ENCODE data around the gene STXBP1.

The STXBP1 gene

DNA sequence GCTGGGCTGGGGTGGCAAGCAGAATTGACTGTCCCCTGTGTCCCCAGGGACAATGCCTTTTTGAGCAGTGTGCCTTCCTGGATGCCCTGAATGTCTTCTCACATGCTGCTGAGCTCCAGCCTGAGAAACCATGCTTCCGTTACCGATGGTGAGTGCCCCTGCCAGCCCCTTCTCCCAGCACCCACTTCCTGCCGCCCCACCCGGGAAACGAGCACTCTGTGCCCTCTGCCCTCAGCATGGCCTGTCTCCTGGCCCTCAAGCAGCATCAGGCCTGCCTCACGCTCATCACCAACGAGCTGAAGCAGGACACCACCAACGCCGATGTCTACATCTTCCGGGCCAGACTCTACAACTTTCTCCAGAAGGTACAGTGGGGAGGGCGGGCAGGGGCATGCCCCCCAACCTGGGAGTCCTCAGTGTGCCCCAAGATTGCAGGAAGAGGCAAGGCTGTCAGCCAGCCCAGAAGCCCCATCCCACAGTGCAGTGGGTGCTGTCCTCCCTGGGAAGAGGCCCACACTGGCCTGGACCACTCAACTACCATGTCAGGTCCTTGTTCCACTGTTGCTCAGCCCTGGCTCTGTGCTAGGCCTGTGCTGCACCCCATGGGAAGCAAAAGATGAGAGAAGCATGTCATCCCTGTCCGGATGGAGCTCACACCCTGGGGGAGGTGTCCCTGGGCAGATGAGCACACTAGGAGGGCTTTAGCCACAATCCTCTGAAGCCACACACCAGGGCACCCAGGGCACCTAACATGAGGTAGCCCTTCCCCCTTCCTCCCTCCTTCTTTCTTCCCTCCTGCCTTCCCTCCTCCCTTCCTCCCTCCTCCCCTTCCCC lies 108.2 kb downstream of the STXBP1 start:
- no peak for DNase-seq

DNA sequence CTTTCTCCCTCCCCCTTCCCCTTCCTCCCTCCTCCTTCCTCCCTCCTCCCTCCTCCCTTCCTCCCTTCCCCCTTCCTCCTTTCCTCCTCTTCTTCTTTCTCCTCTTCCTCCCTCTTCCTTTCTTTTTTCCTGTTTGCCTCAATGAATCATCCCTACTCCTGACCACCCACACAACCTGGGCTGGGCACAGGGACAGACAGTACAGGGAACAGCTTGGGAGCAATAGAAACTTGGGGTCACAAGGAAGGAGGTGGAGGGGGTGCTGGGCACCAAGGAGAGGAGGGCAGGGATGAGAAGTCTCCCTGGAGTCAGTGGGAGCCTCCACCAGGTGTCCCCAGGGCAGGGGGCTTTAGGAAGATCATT lies 108.8 kb downstream of the STXBP1 start:
- DNase-seq: no peak

- DNase-seq: no peak
Measured at GRCh38 chr9:127721391-127721821, 109.3 kb downstream of the STXBP1 start.

- no peak for DNase-seq
Measured at GRCh38 chr9:127722055-127722745, 110.1 kb downstream of the STXBP1 start.

- DNase-seq: no peak
Measured at GRCh38 chr9:127723013-127723412, 110.9 kb downstream of the STXBP1 start.

DNA sequence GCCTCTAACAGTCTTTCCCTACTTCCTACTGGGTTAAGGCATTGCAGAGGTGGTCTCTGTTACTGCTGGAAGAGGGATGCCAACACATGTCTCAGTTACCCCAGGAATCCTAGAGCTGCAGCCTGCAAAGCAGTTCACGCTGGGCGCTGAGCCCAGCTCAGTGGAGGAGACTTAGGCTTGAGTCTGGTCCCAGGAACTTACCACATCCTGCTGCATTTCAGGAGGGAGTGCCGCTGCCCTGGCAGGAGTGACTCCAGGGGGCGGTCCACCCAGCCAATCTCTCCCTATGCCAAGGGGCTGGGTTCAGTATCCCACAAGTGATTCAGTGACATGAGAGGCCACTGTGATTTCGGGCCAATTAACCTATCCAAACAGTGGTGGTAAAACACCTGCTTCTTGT lies 111.4 kb downstream of the STXBP1 start:
- no peak for DNase-seq

GRCh38 chr9:127724012-127724411 lies 111.9 kb downstream of the STXBP1 start:
- DNase-seq: no peak

DNA sequence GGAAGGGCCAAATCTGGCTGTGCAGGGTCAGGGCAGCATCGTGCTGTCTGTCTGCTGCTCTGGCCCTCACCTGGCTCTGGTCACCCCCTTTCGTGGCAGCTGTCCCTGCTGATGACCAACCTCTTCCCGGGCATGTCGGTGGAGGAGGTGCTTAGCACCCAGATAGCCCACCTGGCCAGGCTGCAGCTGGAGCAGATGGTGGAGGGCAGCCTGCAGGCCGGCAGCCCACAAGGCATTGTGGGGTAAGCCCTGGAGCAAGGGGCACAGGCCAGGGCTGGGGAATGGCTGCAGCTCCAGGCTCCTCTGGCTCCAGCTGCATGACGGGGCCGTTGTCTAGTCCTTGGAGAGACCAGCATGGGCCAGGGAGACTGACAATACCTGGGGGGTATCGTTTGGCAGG lies 114.8 kb downstream of the STXBP1 start:
- DNase-seq: no peak

- DNase-seq: no peak
Measured at GRCh38 chr9:127728808-127729207, 116.7 kb downstream of the STXBP1 start.

GRCh38 chr9:127729522-127730256 lies 117.6 kb downstream of the STXBP1 start:
- no peak for DNase-seq

DNA sequence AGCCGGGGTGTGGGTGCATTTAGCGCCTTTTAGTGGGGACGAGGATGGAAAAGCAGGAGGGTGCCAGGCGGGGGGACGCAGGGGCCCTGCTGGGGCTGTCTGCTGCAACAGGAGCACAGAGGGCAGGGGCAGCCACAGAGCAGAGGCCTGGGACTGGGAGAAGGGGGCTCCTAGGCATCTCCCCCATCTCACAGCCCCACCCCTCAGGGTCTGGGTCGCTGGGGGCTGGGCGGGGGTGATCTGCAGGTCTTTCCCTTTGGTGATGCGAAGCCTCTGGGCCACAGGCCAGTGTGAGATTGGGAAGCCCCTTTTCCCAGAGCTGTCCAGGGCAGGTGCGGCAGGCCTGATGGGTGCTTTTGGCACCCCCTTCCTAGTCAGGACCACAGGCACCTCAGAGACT lies 118.2 kb downstream of the STXBP1 start:
- no peak for DNase-seq

DNA sequence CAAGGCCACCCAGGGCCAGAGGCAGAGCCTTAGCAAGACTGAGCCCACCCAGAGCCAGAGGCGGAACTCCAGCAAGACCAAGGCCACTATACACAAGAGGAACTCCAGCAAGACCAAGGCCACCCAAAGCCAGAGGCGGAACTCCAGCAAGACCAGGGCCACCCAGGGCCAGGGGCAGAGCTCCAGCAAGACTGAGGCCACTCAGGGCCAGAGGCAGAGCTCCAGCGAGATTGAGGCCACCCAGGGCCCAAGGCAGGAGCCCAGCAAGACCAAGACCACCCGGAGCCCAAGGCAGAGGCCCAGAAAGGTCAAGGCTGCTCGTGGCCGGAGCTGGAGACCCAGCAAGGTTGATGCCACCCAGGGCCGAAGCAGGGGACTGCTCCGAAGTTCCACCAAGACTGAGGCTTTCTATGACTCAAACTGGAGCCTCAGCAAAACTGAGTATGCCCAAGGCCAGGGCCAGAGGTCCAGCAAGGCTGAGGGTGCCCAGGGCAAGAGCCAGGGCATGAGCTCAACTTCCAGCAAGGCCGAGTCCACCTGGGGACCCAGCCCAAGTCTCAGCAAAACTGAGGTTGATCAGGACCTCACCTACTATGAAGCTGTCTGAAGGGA lies 118.8 kb downstream of the STXBP1 start:
- no peak for DNase-seq

GRCh38 chr9:127731938-127732337 lies 119.9 kb downstream of the STXBP1 start:
- no peak for DNase-seq

DNA sequence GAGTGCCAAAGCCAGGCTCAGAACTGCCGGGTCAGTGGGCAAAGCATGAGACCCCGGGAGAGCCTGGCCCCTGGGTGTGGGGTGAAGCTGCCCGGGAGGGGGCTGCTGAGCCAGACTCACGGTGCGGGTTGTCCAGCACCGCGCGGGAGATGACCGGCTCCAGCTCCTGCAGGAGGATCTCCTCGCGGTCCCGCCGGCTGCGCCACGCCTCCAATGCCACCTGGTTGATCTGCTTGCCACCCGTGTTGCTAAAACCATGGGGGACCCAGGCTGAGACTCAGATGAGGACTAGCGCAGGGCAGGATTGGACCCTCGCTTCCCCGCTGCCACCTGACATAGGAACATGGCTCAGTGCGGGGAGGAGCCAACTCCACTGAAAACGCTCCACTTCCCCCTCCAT lies 120.4 kb downstream of the STXBP1 start:
- no peak for DNase-seq

GRCh38 chr9:127733614-127734013 lies 121.5 kb downstream of the STXBP1 start:
- no peak for DNase-seq

DNA sequence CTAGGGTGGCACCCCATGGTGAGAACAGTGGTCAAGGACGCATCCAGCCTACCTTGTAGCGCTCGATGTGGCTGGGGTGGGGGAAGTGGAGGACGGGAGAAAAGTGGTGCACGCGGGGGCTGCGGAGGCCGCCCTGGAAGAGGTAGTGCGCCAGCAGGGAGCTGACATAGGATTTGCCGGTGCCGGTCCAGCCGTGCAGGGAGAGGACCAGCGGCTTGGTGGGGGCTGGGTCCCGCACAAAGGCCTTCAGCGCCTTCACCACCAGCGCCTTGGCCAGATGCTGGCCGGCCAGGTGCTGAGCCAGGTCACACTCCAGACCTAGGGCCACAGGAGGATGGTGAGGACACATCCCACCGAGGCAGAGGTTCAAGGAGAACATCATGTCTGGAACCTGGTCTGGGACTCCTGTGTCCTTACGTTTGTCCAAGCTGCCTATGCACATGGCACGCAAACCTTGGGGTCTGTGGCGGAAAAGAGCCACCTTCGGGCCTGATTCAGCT lies 122.2 kb downstream of the STXBP1 start:
- DNase-seq: no peak

DNA sequence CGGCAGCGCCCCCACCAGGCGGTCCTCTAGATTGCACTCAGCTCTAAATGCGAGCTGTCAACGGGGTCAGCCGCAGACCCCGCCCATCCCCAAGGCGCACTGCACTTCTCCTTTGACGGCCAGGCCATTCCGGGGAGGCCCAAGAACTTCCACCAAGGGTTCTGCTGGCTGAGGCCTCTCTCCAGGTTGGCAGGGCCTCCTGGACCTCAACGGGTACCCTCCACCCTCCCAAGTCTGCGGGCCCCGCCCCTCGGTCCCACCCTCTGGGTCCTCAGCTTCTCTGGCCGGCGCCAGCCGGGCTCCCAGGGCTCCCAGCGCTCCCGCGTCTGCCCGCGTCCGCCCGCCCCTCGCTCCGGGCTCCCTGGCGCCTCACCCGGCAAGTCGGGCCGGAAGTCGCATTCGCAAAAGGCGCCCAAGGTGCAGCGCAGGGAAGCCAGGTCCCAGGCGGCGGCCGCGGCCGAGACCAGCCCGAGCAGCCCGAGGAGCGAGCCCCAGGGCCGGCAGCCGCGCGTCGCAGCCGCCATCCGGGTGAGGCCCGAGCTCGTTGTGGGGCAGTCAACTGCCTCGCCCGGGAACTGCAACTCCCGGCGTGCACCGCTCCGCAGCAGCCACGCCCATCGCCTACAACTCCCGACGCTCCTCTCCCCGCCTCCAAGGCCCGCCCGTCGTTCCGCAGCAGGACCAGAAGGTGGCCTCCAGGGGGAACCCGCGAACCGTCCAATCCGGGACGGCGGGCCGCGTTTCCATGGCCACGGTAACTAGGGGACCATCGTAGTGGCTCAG lies 122.9 kb downstream of the STXBP1 start, which contains the start of gene TOR2A:
TOR2A (minus strand) TSS at position 548 of the 783 bp plus-strand sequence; CDS start at position 524, 24 bp downstream.
- peak; percentile 72 to 93 for DNase-seq

DNA sequence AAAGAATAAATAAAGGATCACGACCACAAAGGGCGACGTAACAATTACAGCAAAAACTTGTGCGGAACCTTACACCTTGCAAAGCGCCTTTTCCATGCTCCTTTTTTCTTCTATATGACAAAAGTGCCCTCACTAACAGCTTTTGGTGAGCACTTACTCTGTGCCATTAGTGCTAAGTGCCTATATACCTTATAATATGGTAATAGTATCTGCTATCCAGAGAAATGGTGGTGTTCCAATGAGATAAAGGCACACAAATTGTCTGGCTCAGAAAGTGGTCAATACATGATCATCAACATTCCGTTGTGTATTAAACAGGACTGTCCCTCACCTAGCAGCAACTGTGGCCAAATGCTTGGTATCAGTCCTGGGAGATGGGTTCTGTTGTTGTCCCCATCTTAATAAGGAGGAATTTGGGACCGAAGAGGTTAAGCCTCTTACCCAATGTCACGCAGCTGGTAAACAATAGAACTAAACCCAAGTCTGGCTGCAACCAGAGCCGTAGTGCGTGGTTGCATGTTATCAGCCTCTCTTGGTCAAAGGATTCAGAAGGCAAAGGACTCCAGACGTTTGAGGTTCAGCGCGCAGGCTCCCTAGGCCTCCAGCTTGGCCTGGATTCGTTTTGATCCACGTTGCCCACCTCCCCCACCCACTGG lies 123.6 kb downstream of the STXBP1 start:
- DNase-seq: no peak

GRCh38 chr9:127738666-127739065 lies 126.6 kb downstream of the STXBP1 start:
- DNase-seq: no peak

DNA sequence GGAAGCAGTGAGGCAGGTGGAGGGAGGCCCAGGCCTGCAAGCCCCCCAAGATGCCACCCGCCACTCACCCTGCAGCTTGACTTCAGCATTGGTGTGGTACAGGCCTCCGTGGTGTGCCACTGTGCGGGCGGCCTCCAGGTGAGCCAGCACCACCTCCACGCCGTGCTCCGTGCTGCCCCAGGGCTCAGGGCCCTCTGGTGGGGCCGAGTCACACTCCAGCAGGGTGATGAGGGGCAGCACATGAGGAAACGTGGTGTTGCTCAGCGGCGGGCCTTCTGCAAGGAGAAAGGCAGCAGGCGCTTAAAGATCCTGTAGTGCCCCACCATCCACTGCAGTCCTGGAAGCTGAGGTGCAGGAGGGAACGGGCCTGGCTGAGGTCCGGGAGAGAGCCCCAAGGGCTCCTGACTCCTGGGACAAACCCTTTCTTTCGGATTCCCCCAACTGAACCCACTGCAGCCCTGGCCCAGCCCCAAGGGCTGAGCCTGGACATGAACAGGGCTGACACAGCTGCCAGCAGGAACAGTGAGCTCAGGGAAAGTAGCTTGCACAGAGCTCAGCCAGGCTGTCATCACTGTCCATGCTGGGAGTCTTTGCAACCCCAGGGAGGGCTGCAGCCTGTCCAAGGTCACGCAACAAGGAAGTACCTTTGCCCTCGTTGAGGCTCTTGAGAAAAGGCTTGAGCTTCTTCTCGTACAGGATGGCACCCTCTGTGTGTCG lies 127.7 kb downstream of the STXBP1 start:
- no peak for DNase-seq
